Small intestine (tissue), 16 donors: Measurements from ENCODE around the gene TFF1. TPM values are rescaled to one million over a fixed set of nuclear protein-coding genes. Genes with fewer than 3 reads are reported as not detected.

Source experiments
- DNase-seq, 2 donors: peaks; one replicate each; pipeline versions ENCODE4 v3.0.0 to v3.0.0-alpha.2; 2013
- FAIRE-seq: peaks from 2 replicates; lab custom pipeline; 2012; peaks lifted over from hg19 to GRCh38; lab: Jason Lieb, UNC
- H3K27ac ChIP-seq, 3 donors: one replicate each; pipeline ENCODE4 v1.5.1; 2013; ENCODE audit warnings: low read length in 2 of 3, mild to moderate bottlenecking in 2 of 3, control low read depth in 1 of 3, inconsistent platforms in 1 of 3, low read depth in 1 of 3, moderate library complexity in 1 of 3
- H3K27me3 ChIP-seq, 3 donors: one replicate each; pipeline ENCODE4 v1.6.1; 2013; ENCODE audit warnings: low read length in 3 of 3, inconsistent platforms in 1 of 3; ENCODE audit not compliant: control insufficient read depth in 3 of 3, insufficient read depth in 3 of 3
- H3K36me3 ChIP-seq, 3 donors: one replicate each; pipeline ENCODE4 v1.6.1; 2013; ENCODE audit warnings: low read length in 3 of 3, inconsistent platforms in 1 of 3, low read depth in 1 of 3, mild to moderate bottlenecking in 1 of 3, moderate library complexity in 1 of 3; ENCODE audit not compliant: control insufficient read depth in 3 of 3, insufficient read depth in 2 of 3
- H3K4me1 ChIP-seq, 3 donors: one replicate each; pipeline ENCODE4 v1.6.1; 2013; ENCODE audit warnings: low read length in 2 of 3, inconsistent platforms in 1 of 3, low read depth in 1 of 3, mild to moderate bottlenecking in 1 of 3, moderate library complexity in 1 of 3; ENCODE audit not compliant: control insufficient read depth in 3 of 3, insufficient read depth in 2 of 3
- H3K4me3 ChIP-seq, 3 donors: one replicate each; pipeline ENCODE4 v1.5.1; 2013; ENCODE audit warnings: low read length in 3 of 3, control low read depth in 1 of 3, inconsistent platforms in 1 of 3, low read depth in 1 of 3, mild to moderate bottlenecking in 1 of 3, moderate library complexity in 1 of 3
- H3K9me3 ChIP-seq, 2 donors: one replicate each; pipeline ENCODE4 v1.6.1; 2013; ENCODE audit warnings: low read depth in 1 of 2, low read length in 1 of 2; ENCODE audit not compliant: control insufficient read depth in 2 of 2, insufficient read depth in 1 of 2
- WGBS, 3 donors: extraction: QIAGEN DNeasy Blood & Tissue Kit; methylation state at CpG; one replicate each; pipeline ENCODE4 v1.1.7; 2013; 5-methylcytosine and 5-hydroxymethylcytosine counted together
- long read RNA-seq, 10 donors: transcript quantifications; one replicate each; lab custom pipeline, GENCODE V29; 2026
- polyA plus RNA-seq, 4 donors: library from polyadenylated mRNA; stranded (reverse) in 3 of 4; unstranded in 1 of 4; fragments of 200-250 nt in 3 of 4; fragments of 120-200 nt in 1 of 4; gene quantifications; one replicate each; pipeline versions ENCODE4 v1.2.1 to v1.2.3, GENCODE V29; 2013
- donor health status: healthy with polysubstance abuse.
- donor health status: control.
- donor health status: control.
- donor health status: Bipolar disorder and iron deficiency.
- donor health status: healthy.

The TFF1 gene
- 100 to 1,000 TPM in 3 of 4 donors, 10 to 100 TPM in 1; 14.5 to 187 (median 137) TPM for polyA plus RNA-seq
- long read RNA-seq, donor 1, transcript TFF1-201 (3 exons, 551 nt), result major isoform, 18 of 18 reads
- long read RNA-seq, donor 1, partial matches to known transcripts, result 0 of 18 reads
- long read RNA-seq, donor 1, other reads (novel, unspliced or antisense), result 0 of 18 reads
- long read RNA-seq, donor 2, partial matches to known transcripts, result 0 of 2 reads
- long read RNA-seq, donor 2, other reads (novel, unspliced or antisense), result 0 of 2 reads
- long read RNA-seq, donor 3, partial matches to known transcripts, result 0 of 1 reads
- long read RNA-seq, donor 3, other reads (novel, unspliced or antisense), result 0 of 1 reads
- long read RNA-seq, donor 4, result 0 reads
- long read RNA-seq, donor 5, result 0 reads
- long read RNA-seq, donor 6, partial matches to known transcripts, result 0 of 2 reads
- long read RNA-seq, donor 6, other reads (novel, unspliced or antisense), result 0 of 2 reads
- long read RNA-seq, donor 7, result 0 reads
- long read RNA-seq, donor 8, result 0 reads
- long read RNA-seq, donor 9, result 0 reads
- long read RNA-seq, donor 10, partial matches to known transcripts, result 0 of 4 reads
- long read RNA-seq, donor 10, other reads (novel, unspliced or antisense), result 0 of 4 reads

- FAIRE-seq (no peak), DNase-seq (peak; percentile 30 to 86)
- peaks cover 0 to 3% (median 0%) of the 10 kb centered on the region in 3 donors for H3K36me3 ChIP-seq
- H3K27ac ChIP-seq, result peak within 1 kb of the TSS in 1 of 3 donors; percentile 65
- H3K4me3 ChIP-seq, result no peak within 1 kb of the TSS
- no peaks in the 10 kb centered on the region for H3K9me3 ChIP-seq
- H3K27me3 ChIP-seq, result no peaks in the 10 kb centered on the region
- 60 to 71% (median 68%) methylated on average over 19 of the region's 19 CpGs for WGBS, 3 donors
- H3K4me1 ChIP-seq, result peaks cover 0 to 23% (median 0%) of the 10 kb centered on the region in 3 donors
Observed at GRCh38 chr21:42366292-42367010, at the start of gene TFF1. Gene TFF1 (minus strand): TSS chr21:42366535. CDS start chr21:42366495, 40 bp downstream.

- Histone ChIP-seq H3K27me3 (no peaks in the 10 kb centered on the region), H3K27ac (peak overlapping the region in 1 of 3 donors; percentile 32), H3K4me1 (peaks cover 0 to 7% (median 0%) of the 10 kb centered on the region in 3 donors), H3K4me3 (no peak overlapping the region), H3K9me3 (no peaks in the 10 kb centered on the region), H3K36me3 (no peaks in the 10 kb centered on the region)
- 52 to 63% (median 59%) methylated on average over 27 of the region's 27 CpGs for WGBS, 3 donors
- peak in 1 of 2 donors; percentile 52 for DNase-seq
- FAIRE-seq, result no peak
Observed at GRCh38 chr21:42414928-42415769, 48.8 kb upstream of the TFF1 start.

GRCh38 chr21:42414553-42414927, 48.2 kb upstream of the TFF1 start:
- Histone ChIP-seq H3K4me3 (no peak overlapping the region), H3K27ac (peak overlapping the region in 1 of 3 donors; percentile 32), H3K9me3 (no peaks in the 10 kb centered on the region), H3K27me3 (no peaks in the 10 kb centered on the region), H3K4me1 (peaks cover 0 to 7% (median 0%) of the 10 kb centered on the region in 3 donors), H3K36me3 (no peaks in the 10 kb centered on the region)
- DNase-seq, result no peak
- no peak for FAIRE-seq
- WGBS, 3 donors, result 81 to 91% (median 90%) methylated on average over 8 of the region's 8 CpGs

DNA sequence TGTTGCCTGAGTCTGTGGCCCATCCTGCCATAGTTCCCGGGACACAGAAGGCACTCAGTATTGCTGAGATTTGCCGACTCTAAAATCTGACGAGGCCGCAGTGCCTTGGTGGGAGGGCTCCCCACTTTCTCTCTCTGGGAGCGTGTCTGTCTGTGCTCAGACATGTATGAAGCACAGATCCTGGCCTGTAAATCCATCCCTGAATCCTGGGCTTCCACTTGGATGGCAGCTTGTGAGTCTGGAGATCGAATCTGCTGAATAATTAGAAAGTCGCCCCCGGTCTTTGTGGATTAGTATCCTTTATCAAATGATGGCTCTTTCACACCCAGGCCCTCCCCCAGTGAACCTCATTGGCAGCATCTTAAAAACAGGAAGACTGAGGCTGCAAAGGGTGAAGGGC, 47.7 kb upstream of the TFF1 start:
- DNase-seq (no peak), FAIRE-seq (no peak)
- Histone ChIP-seq H3K27ac (no peak overlapping the region), H3K4me3 (no peak overlapping the region), H3K9me3 (no peaks in the 10 kb centered on the region), H3K27me3 (no peaks in the 10 kb centered on the region), H3K36me3 (no peaks in the 10 kb centered on the region), H3K4me1 (peaks cover 0 to 7% (median 0%) of the 10 kb centered on the region in 3 donors)
- WGBS, 3 donors, result 83 to 93% (median 89%) methylated on average over 8 of the region's 8 CpGs

DNA sequence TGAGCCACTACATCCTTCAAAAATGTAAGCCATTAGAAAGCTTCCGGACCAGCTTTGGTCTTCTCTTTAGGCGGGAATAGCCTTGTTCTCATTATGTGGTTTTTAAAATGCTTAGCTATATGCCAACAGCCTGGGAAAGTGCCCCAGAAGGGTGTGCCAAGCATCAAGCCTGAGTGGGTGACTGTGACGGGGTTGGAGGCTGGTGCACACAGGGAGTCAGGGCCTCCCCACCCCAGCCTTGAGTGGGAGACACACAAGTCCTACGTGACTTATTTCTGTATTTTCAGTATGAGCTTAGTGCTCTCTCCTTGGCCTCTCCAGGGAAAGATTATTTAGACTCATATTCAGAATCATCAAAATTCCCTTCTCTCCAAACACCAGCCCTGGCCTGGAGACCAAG, 47.2 kb upstream of the TFF1 start:
- Histone ChIP-seq H3K27me3 (no peaks in the 10 kb centered on the region), H3K27ac (no peak overlapping the region), H3K4me3 (no peak overlapping the region), H3K36me3 (no peaks in the 10 kb centered on the region), H3K4me1 (peaks cover 0 to 5% (median 0%) of the 10 kb centered on the region in 3 donors), H3K9me3 (no peaks in the 10 kb centered on the region)
- FAIRE-seq (no peak), DNase-seq (no peak)
- 84 to 87% (median 85%) methylated on average over 4 of the region's 4 CpGs for WGBS, 3 donors

- no peak overlapping the region for H3K27ac ChIP-seq
- DNase-seq, result no peak
- peaks cover 0 to 1% (median 0%) of the 10 kb centered on the region in 3 donors for H3K4me1 ChIP-seq
- no peak for FAIRE-seq
- no peaks in the 10 kb centered on the region for H3K9me3 ChIP-seq
- 88 to 94% (median 92%) methylated on average over 14 of the region's 14 CpGs for WGBS, 3 donors
- H3K36me3 ChIP-seq, result no peaks in the 10 kb centered on the region
- H3K4me3 ChIP-seq, result no peak overlapping the region
- H3K27me3 ChIP-seq, result no peaks in the 10 kb centered on the region
Observed at GRCh38 chr21:42413093-42413492, 46.8 kb upstream of the TFF1 start.

- Histone ChIP-seq H3K9me3 (no peaks in the 10 kb centered on the region), H3K27ac (no peak overlapping the region), H3K4me1 (no peaks in the 10 kb centered on the region), H3K36me3 (no peaks in the 10 kb centered on the region), H3K27me3 (no peaks in the 10 kb centered on the region), H3K4me3 (no peak overlapping the region)
- DNase-seq, result no peak
- no peak for FAIRE-seq
- WGBS, 3 donors, result 73 to 85% (median 74%) methylated on average over 5 of the region's 5 CpGs
Observed at GRCh38 chr21:42412636-42412933, 46.2 kb upstream of the TFF1 start.
